ENCODE measurements around the gene CHCHD3.

The CHCHD3 gene

DNA sequence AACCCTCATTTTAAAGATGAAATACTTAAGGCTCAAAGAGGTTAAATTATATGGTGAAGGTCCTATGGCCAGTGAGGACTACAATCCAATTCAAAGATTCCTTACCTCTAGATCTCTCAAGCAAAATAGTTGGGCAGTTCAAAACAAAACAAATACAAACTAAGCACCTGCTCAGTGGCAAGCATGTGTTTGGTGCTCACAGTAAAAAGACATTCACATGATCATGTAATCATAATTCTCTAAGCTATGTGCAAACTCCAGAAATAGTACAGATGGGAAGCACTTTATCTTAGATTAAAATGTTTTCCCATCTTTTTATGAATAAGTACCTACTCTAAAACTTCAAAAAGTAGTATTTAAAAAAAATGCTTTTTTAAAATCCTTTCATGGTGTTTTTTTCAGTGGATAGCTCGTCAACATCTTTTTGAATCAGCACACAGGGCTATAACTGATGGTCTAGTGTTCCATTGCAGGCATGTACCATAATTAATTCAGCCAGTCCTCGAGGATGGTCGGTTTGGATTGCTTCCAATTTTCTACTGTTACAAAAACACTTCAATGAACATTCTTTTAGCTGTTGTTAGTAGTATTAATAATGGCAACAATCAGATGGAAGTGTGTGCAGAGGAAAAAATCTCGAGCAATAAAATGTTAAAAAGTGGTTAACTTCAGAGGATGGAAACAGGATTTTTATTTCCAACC, 58.4 kb downstream of the CHCHD3 start:
- TF ChIP-seq TAF1 (IDR thresholded peaks at IDR 0.05; ENCODE audit: borderline replicate concordance, insufficient read depth, low read length) (no peak), SIN3A (IDR thresholded peaks at IDR 0.05; ENCODE audit: borderline replicate concordance, insufficient read depth, low read length) (no peak), POLR2AphosphoS5 (IDR thresholded peaks at IDR 0.05; ENCODE audit: low read depth, low read length) (no peak), FOXP2 (optimal IDR thresholded peaks at IDR 0.05; ENCODE audit: borderline replicate concordance, extremely low read depth, extremely low read length, insufficient read depth) (no peak)
- TF ChIP-seq, protein P1, sequence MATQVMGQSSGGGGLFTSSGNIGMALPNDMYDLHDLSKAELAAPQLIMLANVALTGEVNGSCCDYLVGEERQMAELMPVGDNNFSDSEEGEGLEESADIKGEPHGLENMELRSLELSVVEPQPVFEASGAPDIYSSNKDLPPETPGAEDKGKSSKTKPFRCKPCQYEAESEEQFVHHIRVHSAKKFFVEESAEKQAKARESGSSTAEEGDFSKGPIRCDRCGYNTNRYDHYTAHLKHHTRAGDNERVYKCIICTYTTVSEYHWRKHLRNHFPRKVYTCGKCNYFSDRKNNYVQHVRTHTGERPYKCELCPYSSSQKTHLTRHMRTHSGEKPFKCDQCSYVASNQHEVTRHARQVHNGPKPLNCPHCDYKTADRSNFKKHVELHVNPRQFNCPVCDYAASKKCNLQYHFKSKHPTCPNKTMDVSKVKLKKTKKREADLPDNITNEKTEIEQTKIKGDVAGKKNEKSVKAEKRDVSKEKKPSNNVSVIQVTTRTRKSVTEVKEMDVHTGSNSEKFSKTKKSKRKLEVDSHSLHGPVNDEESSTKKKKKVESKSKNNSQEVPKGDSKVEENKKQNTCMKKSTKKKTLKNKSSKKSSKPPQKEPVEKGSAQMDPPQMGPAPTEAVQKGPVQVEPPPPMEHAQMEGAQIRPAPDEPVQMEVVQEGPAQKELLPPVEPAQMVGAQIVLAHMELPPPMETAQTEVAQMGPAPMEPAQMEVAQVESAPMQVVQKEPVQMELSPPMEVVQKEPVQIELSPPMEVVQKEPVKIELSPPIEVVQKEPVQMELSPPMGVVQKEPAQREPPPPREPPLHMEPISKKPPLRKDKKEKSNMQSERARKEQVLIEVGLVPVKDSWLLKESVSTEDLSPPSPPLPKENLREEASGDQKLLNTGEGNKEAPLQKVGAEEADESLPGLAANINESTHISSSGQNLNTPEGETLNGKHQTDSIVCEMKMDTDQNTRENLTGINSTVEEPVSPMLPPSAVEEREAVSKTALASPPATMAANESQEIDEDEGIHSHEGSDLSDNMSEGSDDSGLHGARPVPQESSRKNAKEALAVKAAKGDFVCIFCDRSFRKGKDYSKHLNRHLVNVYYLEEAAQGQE (IDR thresholded peaks at IDR 0.05; ENCODE audit: insufficient read depth in 1 of 2, low read depth in 2 of 2, low read length in 2 of 2) = no peak

DNA sequence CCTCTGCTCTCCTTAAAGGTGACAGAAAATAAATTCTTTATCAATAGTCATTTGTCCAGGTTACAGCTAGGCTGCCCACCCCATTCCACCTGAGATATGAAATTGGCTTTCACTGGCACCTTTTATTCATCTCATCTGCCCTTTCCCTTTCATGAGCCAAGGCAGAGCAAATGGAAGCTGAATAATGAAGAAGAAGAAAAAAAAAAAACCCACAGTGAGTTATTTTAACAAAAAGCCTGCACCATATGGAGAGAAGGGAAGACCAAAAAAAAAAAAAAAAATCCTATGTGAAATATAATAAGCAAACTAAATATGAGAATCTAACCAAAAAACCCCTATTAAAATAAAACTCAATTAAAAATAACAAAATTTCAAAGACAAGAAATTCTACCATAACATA, 59.2 kb downstream of the CHCHD3 start:
- TF ChIP-seq, protein P1 (IDR thresholded peaks at IDR 0.05; ENCODE audit: insufficient read depth in 1 of 2, low read depth in 2 of 2, low read length in 2 of 2) = no peak
- no peak for TF ChIP-seq FOXP2 (optimal IDR thresholded peaks at IDR 0.05; ENCODE audit: borderline replicate concordance, extremely low read depth, extremely low read length, insufficient read depth)
- TF ChIP-seq TAF1 (IDR thresholded peaks at IDR 0.05; ENCODE audit: borderline replicate concordance, insufficient read depth, low read length) = no peak
- TF ChIP-seq POLR2AphosphoS5 (IDR thresholded peaks at IDR 0.05; ENCODE audit: low read depth, low read length) = no peak
- no peak for TF ChIP-seq SIN3A (IDR thresholded peaks at IDR 0.05; ENCODE audit: borderline replicate concordance, insufficient read depth, low read length)

DNA sequence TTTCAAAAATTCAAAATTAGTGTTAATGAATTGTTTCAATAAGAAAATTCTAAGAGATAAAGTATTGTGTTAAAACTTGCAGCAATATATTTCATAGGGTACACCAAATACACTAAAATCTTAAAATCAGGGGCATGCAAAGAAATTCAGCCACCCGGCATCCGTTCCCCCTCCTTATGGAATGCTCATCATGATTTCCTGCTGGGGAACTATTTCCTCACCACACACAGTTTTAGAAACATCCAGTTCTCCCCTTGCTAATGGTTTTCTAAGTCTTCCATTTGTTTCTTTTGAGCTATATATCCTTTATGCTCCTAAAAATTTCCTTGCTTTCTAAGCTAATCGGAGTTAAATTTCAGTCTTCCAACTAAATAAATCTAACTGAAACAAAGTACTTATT, 60.7 kb downstream of the CHCHD3 start:
- TF ChIP-seq, protein P1 (IDR thresholded peaks at IDR 0.05; ENCODE audit: insufficient read depth in 1 of 2, low read depth in 2 of 2, low read length in 2 of 2) = no peak
- TF ChIP-seq FOXP2 (optimal IDR thresholded peaks at IDR 0.05; ENCODE audit: borderline replicate concordance, extremely low read depth, extremely low read length, insufficient read depth) = no peak
- no peak for TF ChIP-seq SIN3A (IDR thresholded peaks at IDR 0.05; ENCODE audit: borderline replicate concordance, insufficient read depth, low read length)
- no peak for TF ChIP-seq TAF1 (IDR thresholded peaks at IDR 0.05; ENCODE audit: borderline replicate concordance, insufficient read depth, low read length)
- TF ChIP-seq POLR2AphosphoS5 (IDR thresholded peaks at IDR 0.05; ENCODE audit: low read depth, low read length) = no peak

DNA sequence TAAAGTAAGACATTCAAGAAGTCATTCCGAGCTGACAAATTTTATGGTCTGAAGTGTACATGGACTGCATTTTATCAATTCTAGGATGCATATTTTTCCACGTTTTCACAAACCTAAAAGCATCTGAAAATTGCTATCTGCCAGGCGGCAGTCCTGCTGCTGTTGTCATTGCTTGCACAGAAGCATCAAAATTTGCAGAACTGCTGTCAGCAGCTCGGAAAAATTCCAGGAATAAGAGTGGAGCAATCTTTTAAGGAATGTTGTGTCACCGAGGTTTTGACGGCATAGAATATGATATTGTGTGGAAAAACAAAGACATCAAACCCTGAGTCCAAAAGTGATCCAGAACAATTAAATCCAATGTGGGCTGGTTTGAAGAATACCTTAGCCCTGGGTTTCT, 61.4 kb downstream of the CHCHD3 start:
- no peak for TF ChIP-seq FOXP2 (optimal IDR thresholded peaks at IDR 0.05; ENCODE audit: borderline replicate concordance, extremely low read depth, extremely low read length, insufficient read depth)
- no peak for TF ChIP-seq SIN3A (IDR thresholded peaks at IDR 0.05; ENCODE audit: borderline replicate concordance, insufficient read depth, low read length)
- no peak for TF ChIP-seq TAF1 (IDR thresholded peaks at IDR 0.05; ENCODE audit: borderline replicate concordance, insufficient read depth, low read length)
- TF ChIP-seq, protein P1 (IDR thresholded peaks at IDR 0.05; ENCODE audit: insufficient read depth in 1 of 2, low read depth in 2 of 2, low read length in 2 of 2) = no peak
- TF ChIP-seq POLR2AphosphoS5 (IDR thresholded peaks at IDR 0.05; ENCODE audit: low read depth, low read length) = no peak
